Measurements from ENCODE around the gene SHKBP1.

The SHKBP1 gene

GRCh38 chr19:40638327-40638726 lies 61.7 kb downstream of the SHKBP1 start:
- no peak for DNase-seq (ENCODE audit: low read depth, low spot score)

GRCh38 chr19:40639638-40639982 lies 62.9 kb downstream of the SHKBP1 start:
- DNase-seq (ENCODE audit: low read depth, low spot score) = no peak

- no peak for DNase-seq (ENCODE audit: low read depth, low spot score)
Observed at GRCh38 chr19:40640744-40641143, 64.1 kb downstream of the SHKBP1 start.

Measured in ELF-1 (cell line).